ENCODE measurements around the gene PMP22.

- TF ChIP-seq REST (IDR thresholded peaks at IDR 0.05; ENCODE audit: insufficient read depth in 1 of 2, low read depth in 2 of 2, low read length in 2 of 2) = no peak
- TF ChIP-seq POLR2AphosphoS5 (IDR thresholded peaks at IDR 0.05; ENCODE audit: low read depth, low read length) = no peak
- no peak for TF ChIP-seq TAF1 (IDR thresholded peaks at IDR 0.05; ENCODE audit: borderline replicate concordance, insufficient read depth, low read length)
Observed at GRCh38 chr17:15180121-15180561, 85.0 kb downstream of the PMP22 start.

All from PFSK-1 (cell line).